GM12891 (cell line): Measurements from ENCODE around the gene RHBDD2.

ENCODE experiments used
- POLR2A ChIP-seq: IDR thresholded peaks from 2 replicates; pipeline ENCODE4 v1.6.1; 2011; ENCODE audit warnings: low read depth, low read length, control low read depth
- TAF1 ChIP-seq: IDR thresholded peaks from 2 replicates; pipeline ENCODE4 v1.6.1; 2011; ENCODE audit warnings: low read depth, low read length, control low read depth

- TF ChIP-seq TAF1 (no peak), POLR2A (no peak)
Measured at GRCh38 chr7:75835688-75836285, 43.0 kb upstream of the RHBDD2 start.
